ENCODE results near the gene ZNF845.
"Not testable (repeated sequence)": the region's sequence is repeated elsewhere in the genome, so short reads cannot be mapped to it uniquely, and the experiment has no call there.

ZNF845 gene

GRCh38 chr19:53333463-53334449 lies at the start of gene ZNF845:
ZNF845 (plus strand) TSS chr19:53333749; CDS start chr19:53341308, 7,559 bp downstream.
- DNase-seq (ENCODE audit: low spot score), result peak; percentile 84

- no peak for DNase-seq (ENCODE audit: low spot score)
These were observed 48.5 kb upstream of the ZNF845 start for GRCh38 chr19:53285087-53285486.

- no peak for DNase-seq (ENCODE audit: low spot score)
These were observed 42.6 kb upstream of the ZNF845 start for GRCh38 chr19:53290758-53291549.

DNA sequence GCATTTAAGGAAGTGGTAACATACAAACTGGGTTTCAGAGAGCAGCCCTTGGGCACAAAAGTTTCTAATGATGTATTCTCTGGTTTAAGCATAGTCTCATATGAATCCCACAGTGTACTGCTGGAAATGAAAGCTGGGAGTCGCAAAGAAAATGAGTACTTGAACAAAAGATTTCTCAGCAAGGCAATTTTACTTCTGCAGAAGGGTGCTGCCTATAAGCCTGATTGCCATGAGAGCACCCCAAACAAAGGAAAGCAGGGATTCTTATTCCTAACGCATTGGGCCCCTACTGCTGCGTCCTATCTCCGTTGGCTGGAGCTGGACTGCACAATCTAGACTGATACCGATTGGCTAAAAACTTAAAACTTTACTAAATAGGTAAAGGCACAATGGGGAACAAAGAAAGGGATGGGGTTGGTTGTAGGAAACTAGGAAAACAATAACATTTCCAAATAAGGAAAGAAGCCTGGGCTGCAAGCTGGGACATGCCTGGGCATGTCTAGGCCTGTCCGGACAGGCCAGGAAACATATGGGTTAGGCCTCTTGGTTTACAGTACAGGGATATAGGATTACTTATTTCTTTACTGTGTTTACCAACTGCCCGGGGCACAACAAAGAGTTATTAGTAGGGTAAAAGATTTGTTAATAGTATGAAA lies 38.6 kb upstream of the ZNF845 start:
- no peak for DNase-seq (ENCODE audit: low spot score)

GRCh38 chr19:53301341-53301740 lies 32.2 kb upstream of the ZNF845 start:
- DNase-seq (ENCODE audit: low spot score), result not testable (repeated sequence)

- DNase-seq (ENCODE audit: low spot score), result peak; percentile 22
These were observed 25.2 kb upstream of the ZNF845 start for GRCh38 chr19:53308339-53308811.

DNA sequence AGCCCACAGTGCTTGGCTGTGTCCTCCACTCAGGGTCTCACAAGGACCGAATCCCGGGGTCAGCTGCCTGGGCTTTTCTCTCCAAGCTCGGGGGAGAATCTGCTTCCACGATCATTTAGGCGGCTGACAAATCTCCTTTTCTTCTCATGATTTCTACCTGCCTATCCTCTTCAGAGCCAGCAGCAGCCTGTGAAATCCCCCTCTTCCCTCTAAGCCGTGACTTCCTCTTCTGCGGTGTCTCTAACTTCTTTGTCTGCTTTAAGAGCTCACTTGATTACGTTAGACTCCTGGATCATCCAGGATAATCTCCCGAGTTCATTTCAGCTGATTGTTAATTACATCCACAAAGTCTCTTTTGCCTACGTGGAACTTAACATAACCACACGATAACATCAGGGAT lies 22.5 kb upstream of the ZNF845 start:
- DNase-seq (ENCODE audit: low spot score), result no peak

GRCh38 chr19:53311897-53312296 lies 21.7 kb upstream of the ZNF845 start:
- DNase-seq (ENCODE audit: low spot score), result no peak

- DNase-seq (ENCODE audit: low spot score), result peak; percentile 14
These were observed 4.6 kb upstream of the ZNF845 start for GRCh38 chr19:53328967-53329366.

DNA sequence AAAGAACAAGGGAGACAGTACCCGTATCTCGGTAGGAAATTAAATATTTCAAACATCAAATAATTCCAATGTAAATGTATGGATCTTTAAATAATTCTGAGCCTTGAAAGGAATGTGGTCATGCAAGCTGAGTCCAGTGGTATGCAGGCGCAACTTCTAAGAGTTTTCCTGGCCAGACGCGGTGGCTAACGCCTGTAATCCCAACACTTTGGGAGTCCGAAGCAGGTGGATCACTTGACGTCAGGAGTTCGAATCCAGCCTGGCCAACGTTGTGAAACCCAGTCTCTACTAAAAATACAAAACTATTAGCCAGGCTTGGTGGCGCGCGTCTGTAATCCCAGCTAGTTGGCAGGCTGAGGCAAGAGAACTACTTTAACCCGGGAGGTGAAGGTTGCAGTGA lies 1.1 kb upstream of the ZNF845 start:
- no peak for DNase-seq (ENCODE audit: low spot score)

- no peak for DNase-seq (ENCODE audit: low spot score)
These were observed 485 bp upstream of the ZNF845 start for GRCh38 chr19:53333066-53333462.

GRCh38 chr19:53344403-53344802 lies 10.9 kb downstream of the ZNF845 start:
- not testable (repeated sequence) for DNase-seq (ENCODE audit: low spot score)

DNA sequence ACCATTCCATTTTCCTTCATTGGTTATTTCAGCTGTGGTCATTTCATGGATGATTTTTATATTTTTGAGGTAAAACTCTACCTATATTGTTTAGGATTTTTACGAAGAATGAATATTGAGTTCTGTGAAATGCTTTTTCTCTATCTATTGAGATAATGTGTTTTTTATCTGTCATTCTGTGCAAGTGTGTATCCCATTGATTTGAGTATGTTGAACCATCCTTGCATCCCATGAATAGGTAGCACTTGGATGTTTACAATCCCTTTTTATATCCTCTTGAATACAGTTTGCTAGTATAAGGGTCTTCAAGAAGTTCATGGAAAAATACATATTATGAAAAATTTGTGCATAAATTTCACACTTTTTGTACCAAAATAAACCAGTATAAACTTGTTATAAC lies 22.2 kb downstream of the ZNF845 start:
- DNase-seq (ENCODE audit: low spot score), result no peak

DNA sequence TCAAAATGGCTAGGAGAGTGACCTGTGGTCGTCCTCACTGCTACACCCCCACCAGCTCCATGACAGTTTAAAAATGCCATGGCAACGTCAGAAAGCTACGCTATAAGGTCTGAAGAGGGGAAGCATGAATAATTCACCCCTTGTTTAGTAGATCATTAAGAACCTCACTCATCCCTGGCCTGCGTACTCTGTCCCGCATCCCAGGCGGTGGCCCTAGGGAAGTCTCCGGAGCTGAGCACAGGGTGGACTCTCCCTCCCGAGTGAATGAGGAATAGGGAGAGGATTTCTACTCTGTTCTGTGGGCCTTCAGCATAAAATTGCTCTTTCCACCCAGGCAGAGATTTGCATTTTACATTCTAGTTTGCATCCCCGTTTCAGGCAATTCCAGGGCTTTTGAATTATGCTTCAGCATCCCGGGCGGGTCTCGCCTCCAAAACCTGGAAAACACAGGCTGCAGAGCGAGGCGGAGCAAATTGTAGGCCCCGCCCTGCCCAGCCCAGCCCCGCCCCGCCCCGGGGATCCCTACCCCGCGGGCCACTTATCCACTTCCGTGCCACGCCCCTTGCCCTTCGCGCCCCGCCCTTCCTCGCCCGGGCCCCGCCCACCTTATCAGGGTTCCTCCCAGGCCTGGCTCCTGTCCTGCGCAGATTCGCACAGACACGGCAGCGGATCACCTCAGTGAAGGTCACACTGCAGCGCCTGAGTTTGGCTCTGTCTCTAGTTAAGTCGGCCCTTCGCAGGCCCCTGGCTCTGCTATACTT lies 24.5 kb downstream of the ZNF845 start:
- no peak for DNase-seq (ENCODE audit: low spot score)

- not testable (repeated sequence) for DNase-seq (ENCODE audit: low spot score)
These were observed 26.5 kb downstream of the ZNF845 start for GRCh38 chr19:53360056-53360455.

GRCh38 chr19:53365134-53365898 lies 31.8 kb downstream of the ZNF845 start, which contains the start of gene ZNF525:
ZNF525 (plus strand) TSS chr19:53365705; CDS start chr19:53372282, 6,577 bp downstream.
- DNase-seq (ENCODE audit: low spot score), result peak; percentile 80

- no peak for DNase-seq (ENCODE audit: low spot score)
These were observed 32.4 kb downstream of the ZNF845 start for GRCh38 chr19:53365899-53366493.

- no peak for DNase-seq (ENCODE audit: low spot score)
These were observed 38.6 kb downstream of the ZNF845 start for GRCh38 chr19:53372196-53372595.

- DNase-seq (ENCODE audit: low spot score), result no peak
These were observed 40.7 kb downstream of the ZNF845 start for GRCh38 chr19:53374288-53374687.

GRCh38 chr19:53374743-53375142 lies 41.2 kb downstream of the ZNF845 start:
- DNase-seq (ENCODE audit: low spot score), result no peak

All from globus pallidus (tissue), 1 donor.